PFSK-1 (cell line): ENCODE results near the gene CLDN6.

ENCODE experiments used
- POLR2AphosphoS5 ChIP-seq: IDR thresholded peaks from 2 replicates; pipeline ENCODE4 v1.6.1; 2012; ENCODE audit warnings: low read depth, mild to moderate bottlenecking, control low read depth, low read length, moderate library complexity
- SIN3A ChIP-seq: IDR thresholded peaks from 2 replicates; pipeline ENCODE4 v1.6.1; 2012; ENCODE audit warnings: mild to moderate bottlenecking, low read length, moderate library complexity, borderline replicate concordance; ENCODE audit not compliant: insufficient read depth
- TF ChIP-seq, protein P1 (sequence below), 2 experiments: IDR thresholded peaks; 2 replicates each; pipeline versions ENCODE4 v1.6.1 to v1.8.0; 2011 to 2012; ENCODE audit warnings: low read depth in 2 of 2, low read length in 2 of 2, control low read depth in 1 of 2, inconsistent platforms in 1 of 2, mild to moderate bottlenecking in 1 of 2, moderate library complexity in 1 of 2; ENCODE audit not compliant: insufficient read depth in 1 of 2

DNA sequence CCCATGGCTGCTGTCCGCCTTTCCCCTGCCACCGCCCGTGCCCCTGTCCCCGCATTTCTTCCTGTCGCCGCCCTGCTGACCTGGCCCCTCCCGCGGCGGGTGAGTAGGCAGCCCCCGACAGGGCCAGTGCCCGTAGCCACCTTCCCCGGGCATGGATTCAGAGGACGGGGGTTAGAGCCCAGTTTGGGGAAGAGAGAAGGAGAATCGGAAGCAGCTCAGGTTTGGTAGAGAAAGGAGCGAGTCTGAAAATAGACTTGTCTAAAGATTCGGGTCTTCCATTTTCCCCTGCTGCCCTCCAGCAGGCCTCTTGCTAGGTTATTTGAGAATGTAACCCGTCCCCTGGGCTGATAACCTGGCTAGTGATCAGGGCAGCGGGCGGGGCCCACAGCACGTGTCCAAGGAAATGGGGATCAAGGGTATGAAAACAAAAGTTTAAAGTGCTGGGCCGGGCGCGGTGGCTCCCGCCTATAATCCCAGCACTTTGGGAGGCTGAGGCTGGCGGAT is 13.2 kb downstream of the CLDN6 start:
- TF ChIP-seq SIN3A: no peak
- no peak for TF ChIP-seq POLR2AphosphoS5
- TF ChIP-seq, protein P1, sequence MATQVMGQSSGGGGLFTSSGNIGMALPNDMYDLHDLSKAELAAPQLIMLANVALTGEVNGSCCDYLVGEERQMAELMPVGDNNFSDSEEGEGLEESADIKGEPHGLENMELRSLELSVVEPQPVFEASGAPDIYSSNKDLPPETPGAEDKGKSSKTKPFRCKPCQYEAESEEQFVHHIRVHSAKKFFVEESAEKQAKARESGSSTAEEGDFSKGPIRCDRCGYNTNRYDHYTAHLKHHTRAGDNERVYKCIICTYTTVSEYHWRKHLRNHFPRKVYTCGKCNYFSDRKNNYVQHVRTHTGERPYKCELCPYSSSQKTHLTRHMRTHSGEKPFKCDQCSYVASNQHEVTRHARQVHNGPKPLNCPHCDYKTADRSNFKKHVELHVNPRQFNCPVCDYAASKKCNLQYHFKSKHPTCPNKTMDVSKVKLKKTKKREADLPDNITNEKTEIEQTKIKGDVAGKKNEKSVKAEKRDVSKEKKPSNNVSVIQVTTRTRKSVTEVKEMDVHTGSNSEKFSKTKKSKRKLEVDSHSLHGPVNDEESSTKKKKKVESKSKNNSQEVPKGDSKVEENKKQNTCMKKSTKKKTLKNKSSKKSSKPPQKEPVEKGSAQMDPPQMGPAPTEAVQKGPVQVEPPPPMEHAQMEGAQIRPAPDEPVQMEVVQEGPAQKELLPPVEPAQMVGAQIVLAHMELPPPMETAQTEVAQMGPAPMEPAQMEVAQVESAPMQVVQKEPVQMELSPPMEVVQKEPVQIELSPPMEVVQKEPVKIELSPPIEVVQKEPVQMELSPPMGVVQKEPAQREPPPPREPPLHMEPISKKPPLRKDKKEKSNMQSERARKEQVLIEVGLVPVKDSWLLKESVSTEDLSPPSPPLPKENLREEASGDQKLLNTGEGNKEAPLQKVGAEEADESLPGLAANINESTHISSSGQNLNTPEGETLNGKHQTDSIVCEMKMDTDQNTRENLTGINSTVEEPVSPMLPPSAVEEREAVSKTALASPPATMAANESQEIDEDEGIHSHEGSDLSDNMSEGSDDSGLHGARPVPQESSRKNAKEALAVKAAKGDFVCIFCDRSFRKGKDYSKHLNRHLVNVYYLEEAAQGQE (IDR thresholded peaks at IDR 0.05; ENCODE audit: insufficient read depth in 1 of 2, low read depth in 2 of 2, low read length in 2 of 2): no peak
